GM10248 (cell line): ENCODE results near the gene STX16.

Source experiments
- CTCF ChIA-PET: fragments of 300-600 bp; sonication (Branson Sonifier 250); formaldehyde crosslinking; extraction: SDS; loops from one replicate; lab custom pipeline; 2021; ENCODE audit warnings: antibody characterized with exemption; lab: Yijun Ruan, JAX
- POLR2A ChIA-PET: fragments of 350-650 bp; sonication (Branson Sonifier 250); formaldehyde crosslinking; extraction: SDS; loops from one replicate; lab custom pipeline; 2020; ENCODE audit warnings: antibody characterized with exemption; lab: Yijun Ruan, JAX
- DNase-seq: peaks from one replicate; pipeline ENCODE4 v3.0.0; 2012; ENCODE audit errors: extremely low spot score
- TF ChIP-seq, protein P1 (sequence below): IDR thresholded peaks from 2 replicates; pipeline ENCODE4 v1.5.1; 2012; ENCODE audit warnings: mild to moderate bottlenecking, low read depth; ENCODE audit errors: extremely low read depth, missing control alignments, control extremely low read depth

The STX16 gene

DNA sequence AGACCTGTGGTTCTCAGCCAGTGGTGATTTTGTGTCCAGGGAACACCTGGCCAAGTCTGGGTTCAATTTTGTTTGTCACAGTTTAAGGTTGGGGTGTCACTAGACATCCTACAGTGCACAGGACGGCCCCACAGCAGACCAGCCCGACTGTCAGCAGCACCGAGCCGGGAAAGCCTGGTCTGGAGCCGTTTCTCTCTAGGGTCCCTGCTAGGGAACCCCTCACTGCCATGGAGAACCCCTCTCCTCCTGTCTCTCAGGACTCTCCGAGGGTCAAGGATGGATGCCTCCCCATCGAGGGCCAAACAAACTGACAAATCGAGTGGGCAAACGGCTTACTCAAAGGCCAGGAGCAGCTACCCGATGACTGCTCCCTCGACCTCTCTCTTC, 15.8 kb upstream of the STX16 start:
- TF ChIP-seq, protein P1, sequence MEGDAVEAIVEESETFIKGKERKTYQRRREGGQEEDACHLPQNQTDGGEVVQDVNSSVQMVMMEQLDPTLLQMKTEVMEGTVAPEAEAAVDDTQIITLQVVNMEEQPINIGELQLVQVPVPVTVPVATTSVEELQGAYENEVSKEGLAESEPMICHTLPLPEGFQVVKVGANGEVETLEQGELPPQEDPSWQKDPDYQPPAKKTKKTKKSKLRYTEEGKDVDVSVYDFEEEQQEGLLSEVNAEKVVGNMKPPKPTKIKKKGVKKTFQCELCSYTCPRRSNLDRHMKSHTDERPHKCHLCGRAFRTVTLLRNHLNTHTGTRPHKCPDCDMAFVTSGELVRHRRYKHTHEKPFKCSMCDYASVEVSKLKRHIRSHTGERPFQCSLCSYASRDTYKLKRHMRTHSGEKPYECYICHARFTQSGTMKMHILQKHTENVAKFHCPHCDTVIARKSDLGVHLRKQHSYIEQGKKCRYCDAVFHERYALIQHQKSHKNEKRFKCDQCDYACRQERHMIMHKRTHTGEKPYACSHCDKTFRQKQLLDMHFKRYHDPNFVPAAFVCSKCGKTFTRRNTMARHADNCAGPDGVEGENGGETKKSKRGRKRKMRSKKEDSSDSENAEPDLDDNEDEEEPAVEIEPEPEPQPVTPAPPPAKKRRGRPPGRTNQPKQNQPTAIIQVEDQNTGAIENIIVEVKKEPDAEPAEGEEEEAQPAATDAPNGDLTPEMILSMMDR: no peak
- ChIA-PET CTCF (interaction anchor here (1.2 kb wide), 1 partner anchor 16 kb away, joined by 4 read pairs; the partner anchor contains the start of gene STX16), POLR2A (no interaction called here)
- no peak for DNase-seq

DNA sequence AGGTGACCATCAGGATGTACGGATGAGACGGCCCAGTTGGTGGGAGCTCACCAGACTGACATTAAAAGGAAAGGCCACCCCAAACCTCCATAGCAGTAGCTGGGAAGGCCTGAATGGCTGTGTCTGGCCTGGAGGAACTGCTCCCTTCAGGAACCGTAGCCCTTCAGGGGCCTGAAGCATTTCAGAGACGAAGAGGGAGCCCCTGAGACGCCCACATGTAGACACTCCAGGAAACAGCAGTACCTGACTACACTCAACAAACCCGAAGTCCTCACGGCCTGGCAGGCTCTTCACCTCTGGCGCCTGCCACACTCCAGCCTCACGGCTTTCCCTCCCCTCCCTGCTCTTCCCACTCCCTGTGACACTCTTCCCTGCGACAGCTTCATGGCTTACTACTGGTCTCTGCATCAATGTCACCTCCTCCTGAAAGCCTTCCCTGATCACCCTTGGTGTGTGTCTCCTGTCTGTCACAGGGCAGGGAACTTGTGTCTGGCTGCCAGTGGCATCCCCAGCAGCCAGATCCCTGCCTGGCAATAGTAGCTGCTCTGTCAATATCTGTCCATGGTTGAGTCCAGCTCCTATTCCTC, 14.6 kb upstream of the STX16 start:
- CTCF ChIA-PET: interaction anchor here (1.0 to 1.2 kb wide), 2 partner anchors 15 to 376 kb away, joined by 3 to 5 read pairs; partner anchors contain the start of gene STX16
- POLR2A ChIA-PET: no interaction called here
- TF ChIP-seq, protein P1: no peak
- DNase-seq: no peak

DNA sequence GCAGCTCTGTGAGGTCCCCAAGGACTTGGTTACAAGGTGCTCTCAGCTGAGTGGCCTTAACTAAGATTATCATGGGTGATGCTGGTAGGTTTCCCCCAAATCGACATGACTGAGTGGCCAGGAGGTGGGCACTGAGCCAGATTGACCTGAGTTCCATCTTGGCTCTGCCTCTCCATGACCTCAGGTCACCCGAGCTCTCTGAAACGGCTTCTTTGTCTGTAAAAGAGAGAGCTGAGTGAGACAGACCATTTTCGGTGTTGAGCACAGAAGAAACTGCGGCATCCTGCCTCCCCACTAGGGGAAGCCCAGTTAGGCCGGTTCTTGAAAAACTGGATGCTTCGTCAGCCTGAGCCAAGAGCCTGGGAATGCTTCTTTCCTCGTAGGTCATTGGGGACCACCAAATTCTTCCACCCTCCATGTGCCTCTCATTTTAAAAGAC, 14.1 kb upstream of the STX16 start:
- DNase-seq: no peak
- TF ChIP-seq, protein P1: no peak
- ChIA-PET CTCF (interaction anchor here (1.0 to 1.2 kb wide), 2 partner anchors 14 to 376 kb away, joined by 3 to 5 read pairs; partner anchors contain the start of gene STX16), POLR2A (no interaction called here)

DNA sequence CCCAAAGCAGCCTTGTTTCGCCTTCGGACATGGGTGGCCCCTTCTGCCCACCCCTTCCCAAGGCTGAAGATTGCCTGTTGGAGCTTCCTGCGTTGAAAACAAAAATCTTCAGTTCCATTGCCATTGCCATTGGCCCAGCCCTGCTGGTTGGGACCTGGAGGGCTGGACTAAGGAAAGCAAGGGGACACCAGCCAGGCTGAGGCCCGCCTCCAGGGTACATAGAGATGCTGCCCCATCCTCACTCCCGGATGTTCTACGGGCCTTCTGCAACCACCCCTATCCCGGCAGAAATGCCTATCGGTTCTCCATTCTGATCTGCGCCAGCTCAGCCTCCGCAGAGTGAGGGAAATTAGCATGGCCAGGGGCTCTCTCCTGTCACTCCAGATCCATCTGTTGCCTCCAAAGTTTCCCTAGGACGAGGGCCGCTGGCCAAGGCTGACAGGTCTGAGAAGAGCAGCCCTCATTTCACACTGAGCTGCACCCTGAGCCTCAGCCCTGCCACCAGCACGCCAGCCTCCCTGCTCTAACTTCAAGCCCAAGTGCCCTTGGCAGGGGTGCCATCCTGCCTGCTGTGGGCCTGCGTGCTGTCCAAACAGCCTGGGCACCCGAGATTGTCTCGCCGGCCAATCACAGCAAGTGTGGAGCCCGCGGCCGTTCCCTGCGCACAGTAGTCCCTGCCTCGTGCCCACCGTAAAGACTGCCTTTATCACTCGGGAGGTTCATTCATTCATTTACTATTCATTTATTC, 13.4 kb upstream of the STX16 start:
- CTCF ChIA-PET: interaction anchor here (1.0 kb wide), 1 partner anchor 377 kb away, joined by 3 read pairs; no protein-coding TSS in a partner anchor

DNA sequence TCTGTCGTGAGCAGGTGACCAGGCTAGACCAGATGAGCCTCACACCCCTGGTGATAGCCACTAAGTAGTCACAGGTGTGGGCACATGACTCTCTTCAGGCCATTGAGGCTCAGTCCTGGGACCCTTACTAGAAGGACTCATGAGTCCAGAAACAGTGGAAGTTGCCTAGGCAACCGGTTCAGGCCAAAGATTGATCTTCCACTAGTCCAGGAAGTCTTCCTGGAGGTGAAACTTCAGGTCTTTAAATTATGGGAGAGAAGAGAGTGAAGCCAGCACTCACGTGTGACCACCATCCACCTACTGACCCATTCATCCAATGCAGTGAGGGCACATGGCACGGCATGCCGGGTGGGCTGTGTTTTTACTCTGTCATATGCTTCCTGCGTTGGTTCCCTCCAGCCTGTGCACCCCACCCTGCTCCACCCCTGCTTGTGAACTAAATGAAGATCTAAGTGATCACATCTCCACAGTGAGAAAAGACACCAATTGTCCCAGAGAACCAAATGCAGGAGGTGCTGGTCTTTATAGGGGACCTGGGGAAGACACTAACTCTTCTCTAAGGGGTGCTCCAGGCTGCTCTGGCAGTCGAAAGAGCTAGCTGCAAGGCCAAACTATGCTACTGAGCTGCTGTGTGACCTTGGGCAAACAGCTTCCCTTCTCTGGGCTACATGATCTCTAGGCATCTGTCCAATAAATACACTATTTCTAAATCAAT, 12.5 kb upstream of the STX16 start:
- ChIA-PET CTCF (interaction anchor here (1.2 kb wide), 1 partner anchor 12 kb away, joined by 3 read pairs; the partner anchor contains the start of gene STX16), POLR2A (no interaction called here)
- TF ChIP-seq, protein P1: no peak
- DNase-seq: no peak

More for the DNA sequence above, 13.4 kb upstream of the STX16 start:
- no peak for DNase-seq
- TF ChIP-seq, protein P1: no peak
- POLR2A ChIA-PET: no interaction called here
